Hepatocyte (in vitro differentiated cells): Measurements from ENCODE around the gene ARFGAP1.

Experiments used
- CTCF ChIP-seq: fragments of 200-600 bp; sonication (generic); IDR thresholded peaks from 2 replicates; pipeline ENCODE4 v1.5.1; 2016; ENCODE audit warnings: antibody characterized with exemption, mild to moderate bottlenecking; ENCODE audit not compliant: poor library complexity
- EZH2 ChIP-seq: fragments of 200-600 bp; sonication (generic); IDR thresholded peaks from 2 replicates; pipeline ENCODE4 v1.6.1; 2016; ENCODE audit warnings: antibody characterized with exemption, mild to moderate bottlenecking, borderline replicate concordance

GRCh38 chr20:63325554-63326313 lies 53.1 kb downstream of the ARFGAP1 start:
- TF ChIP-seq EZH2 (no peak), CTCF (no peak)
